HEK293 (cell line): Measurements from ENCODE around the gene TP53I11.
A peak's percentile ranks its signal among the peaks of the same experiment; 100 is the strongest.

ENCODE experiments used
- CTCF ChIA-PET: fragments of 350-600 bp; formaldehyde crosslinking; extraction: SDS; loops from one replicate; lab custom pipeline; 2021; ENCODE audit warnings: antibody characterized with exemption; lab: Yijun Ruan, JAX
- POLR2A ChIA-PET: fragments of 300-600 bp; formaldehyde crosslinking; extraction: SDS; loops from one replicate; lab custom pipeline; 2020; ENCODE audit warnings: antibody characterized with exemption, inconsistent platforms; lab: Yijun Ruan, JAX
- H3K27ac ChIP-seq: fragments of 200-500 bp; sonication (Bioruptor generic); 2 replicates; pipeline ENCODE4 v1.5.1; 2014; ENCODE audit warnings: low read depth, low read length, control low read depth, inconsistent platforms; ENCODE audit errors: extremely low read depth
- H3K36me3 ChIP-seq, 2 experiments: fragments of 200-500 bp in 1 of 2; sonication (Bioruptor generic) in 1 of 2; 1 replicate in 1 of 2; 2 replicates in 1 of 2; pipeline ENCODE4 v1.5.1; 2014 to 2017; ENCODE audit warnings: inconsistent platforms in 2 of 2, low read length in 2 of 2; ENCODE audit not compliant: control insufficient read depth in 2 of 2, insufficient read depth in 1 of 2
- H3K4me1 ChIP-seq: fragments of 200-500 bp; sonication (Bioruptor generic); 2 replicates; pipeline ENCODE4 v1.5.1; 2014; ENCODE audit warnings: mild to moderate bottlenecking, low read length, inconsistent platforms; ENCODE audit not compliant: control insufficient read depth, insufficient read depth
- H3K4me3 ChIP-seq: 2 replicates; pipeline ENCODE4 v1.5.1; 2011; ENCODE audit warnings: low read depth, mild to moderate bottlenecking, control low read depth, low read length, moderate library complexity
- H3K9me3 ChIP-seq: fragments of 200-500 bp; sonication (Bioruptor generic); 2 replicates; pipeline ENCODE4 v1.5.1; 2014; ENCODE audit warnings: low read depth, low read length, inconsistent platforms; ENCODE audit not compliant: control insufficient read depth, insufficient read depth
- GLIS1 ChIP-seq: fragments of 450-650 bp; formaldehyde crosslinking; IDR thresholded peaks from 2 replicates; pipeline ENCODE4 v1.5.1; 2016; ENCODE audit warnings: missing biosample characterization, missing genetic modification characterization
- GLIS2 ChIP-seq: fragments of 450-650 bp; formaldehyde crosslinking; IDR thresholded peaks from 2 replicates; pipeline ENCODE4 v1.5.1; 2016; ENCODE audit warnings: missing biosample characterization, missing genetic modification characterization
- SCRT1 ChIP-seq: fragments of 450-650 bp; formaldehyde crosslinking; IDR thresholded peaks from 2 replicates; pipeline ENCODE4 v1.5.1; 2016; ENCODE audit warnings: missing biosample characterization, missing genetic modification characterization, borderline replicate concordance
- SCRT2 ChIP-seq: fragments of 450-650 bp; formaldehyde crosslinking; IDR thresholded peaks from 2 replicates; pipeline ENCODE4 v1.5.1; 2016; ENCODE audit warnings: missing biosample characterization, missing genetic modification characterization
- SP7 ChIP-seq: fragments of 450-650 bp; formaldehyde crosslinking; IDR thresholded peaks from 2 replicates; pipeline ENCODE4 v1.5.1; 2016; ENCODE audit warnings: missing biosample characterization, missing genetic modification characterization
- ZBTB21 ChIP-seq: fragments of 450-650 bp; formaldehyde crosslinking; IDR thresholded peaks from 2 replicates; pipeline ENCODE4 v1.5.1; 2017; ENCODE audit warnings: missing biosample characterization, missing genetic modification characterization
- ZFP69B ChIP-seq: fragments of 450-650 bp; formaldehyde crosslinking; IDR thresholded peaks from 2 replicates; pipeline ENCODE4 v1.5.1; 2016; ENCODE audit warnings: missing biosample characterization, missing genetic modification characterization
- ZNF202 ChIP-seq: fragments of 450-650 bp; formaldehyde crosslinking; IDR thresholded peaks from 2 replicates; pipeline ENCODE4 v1.5.1; 2016; ENCODE audit warnings: missing biosample characterization, missing genetic modification characterization, borderline replicate concordance
- ZNF24 ChIP-seq: fragments of 450-650 bp; formaldehyde crosslinking; IDR thresholded peaks from 2 replicates; pipeline ENCODE4 v1.5.1; 2016; ENCODE audit warnings: missing biosample characterization, missing genetic modification characterization
- ZNF292 ChIP-seq: fragments of 450-650 bp; formaldehyde crosslinking; IDR thresholded peaks from 2 replicates; pipeline ENCODE4 v1.5.1; 2016; ENCODE audit warnings: low read depth, missing biosample characterization, missing genetic modification characterization, borderline replicate concordance
- ZNF311 ChIP-seq: fragments of 450-650 bp; formaldehyde crosslinking; IDR thresholded peaks from 2 replicates; pipeline ENCODE4 v1.5.1; 2017; ENCODE audit warnings: missing biosample characterization, missing genetic modification characterization, borderline replicate concordance
- ZNF354C ChIP-seq: fragments of 450-650 bp; formaldehyde crosslinking; IDR thresholded peaks from 2 replicates; pipeline ENCODE4 v1.5.1; 2016; ENCODE audit warnings: missing biosample characterization, missing genetic modification characterization, low read depth, borderline replicate concordance
- ZNF514 ChIP-seq: fragments of 450-650 bp; formaldehyde crosslinking; IDR thresholded peaks from 2 replicates; pipeline ENCODE4 v1.5.1; 2016; ENCODE audit warnings: missing biosample characterization, missing genetic modification characterization
- TF ChIP-seq, protein P1 (sequence below): fragments of 450-650 bp; formaldehyde crosslinking; IDR thresholded peaks from 2 replicates; pipeline ENCODE4 v1.5.1; 2016; ENCODE audit warnings: missing biosample characterization, missing genetic modification characterization, low read depth
- TF ChIP-seq, protein P2 (sequence below): fragments of 450-650 bp; formaldehyde crosslinking; conservative IDR thresholded peaks from 2 replicates; pipeline ENCODE4 v1.5.1; 2016; ENCODE audit warnings: low read depth, missing biosample characterization, missing genetic modification characterization

TP53I11 gene

GRCh38 chr11:44886790-44887140 is 63.9 kb downstream of the TP53I11 start:
- POLR2A ChIA-PET = no interaction called here
- Histone ChIP-seq H3K36me3 (no peaks in the 10 kb centered on the region), H3K4me1 (no peaks in the 10 kb centered on the region), H3K27ac (no peak overlapping the region), H3K4me3 (no peak overlapping the region), H3K9me3 (no peaks in the 10 kb centered on the region)
- no peak for TF ChIP-seq ZBTB21 (tag by site-specific recombination)
- no peak for TF ChIP-seq ZNF202 (tag by site-specific recombination)
- no peak for TF ChIP-seq ZNF311 (tag by site-specific recombination)
- TF ChIP-seq ZNF514 (tag by site-specific recombination) = no peak
- no peak for TF ChIP-seq ZNF292 (tag by site-specific recombination)
- TF ChIP-seq, protein P1, sequence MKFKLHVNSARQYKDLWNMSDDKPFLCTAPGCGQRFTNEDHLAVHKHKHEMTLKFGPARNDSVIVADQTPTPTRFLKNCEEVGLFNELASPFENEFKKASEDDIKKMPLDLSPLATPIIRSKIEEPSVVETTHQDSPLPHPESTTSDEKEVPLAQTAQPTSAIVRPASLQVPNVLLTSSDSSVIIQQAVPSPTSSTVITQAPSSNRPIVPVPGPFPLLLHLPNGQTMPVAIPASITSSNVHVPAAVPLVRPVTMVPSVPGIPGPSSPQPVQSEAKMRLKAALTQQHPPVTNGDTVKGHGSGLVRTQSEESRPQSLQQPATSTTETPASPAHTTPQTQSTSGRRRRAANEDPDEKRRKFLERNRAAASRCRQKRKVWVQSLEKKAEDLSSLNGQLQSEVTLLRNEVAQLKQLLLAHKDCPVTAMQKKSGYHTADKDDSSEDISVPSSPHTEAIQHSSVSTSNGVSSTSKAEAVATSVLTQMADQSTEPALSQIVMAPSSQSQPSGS = no peak
- no peak for TF ChIP-seq ZNF354C (tag by site-specific recombination)
- no peak for TF ChIP-seq GLIS2 (tag by site-specific recombination)
- no peak for TF ChIP-seq SP7
- CTCF ChIA-PET = interaction anchor here (0.7 to 1.5 kb wide), 5 partner anchors 8 to 270 kb away, joined by 3 to 6 read pairs (median 3); no protein-coding TSS in a partner anchor

DNA sequence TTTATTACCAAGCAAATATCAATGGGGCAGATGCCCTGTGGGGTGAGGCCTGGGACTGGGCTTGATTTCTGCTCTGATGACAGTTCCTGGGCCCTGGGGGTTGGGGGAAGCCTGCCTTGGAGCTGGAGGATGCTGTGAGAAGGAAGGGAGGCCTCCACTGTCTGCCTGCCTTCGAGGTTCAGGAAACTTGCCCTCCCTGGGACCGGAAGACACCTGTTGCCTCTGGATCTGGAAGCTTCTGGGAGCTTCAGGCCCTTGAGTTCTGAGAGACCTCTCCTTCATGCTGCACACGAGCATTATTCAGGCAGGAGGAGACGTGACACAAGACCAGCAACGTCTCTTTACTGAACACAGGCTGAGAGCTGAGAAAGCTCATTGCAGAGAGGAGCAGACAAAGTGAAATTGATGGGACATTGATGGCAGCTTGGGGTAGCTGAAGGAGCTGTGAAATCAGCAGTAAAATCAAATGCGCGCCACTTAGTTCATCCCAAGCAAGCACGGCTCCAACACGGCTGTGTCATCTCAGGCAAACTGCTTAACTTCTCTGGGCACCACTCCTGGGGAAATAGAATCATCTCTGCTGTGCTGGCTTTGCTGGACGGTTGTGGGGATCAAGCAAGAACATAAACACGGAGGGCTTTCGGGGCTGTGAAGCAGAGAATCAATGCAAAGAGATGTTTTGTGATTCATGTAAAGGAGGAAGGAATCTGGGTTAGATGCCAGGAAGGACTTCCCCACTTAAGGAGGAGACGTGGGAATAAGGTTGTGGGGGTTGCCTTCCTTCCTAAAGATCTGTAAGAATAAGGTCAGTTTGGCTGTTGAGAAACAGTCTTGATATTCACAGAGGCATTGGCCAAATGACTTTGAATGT is 64.5 kb downstream of the TP53I11 start:
- Histone ChIP-seq H3K4me1 (no peaks in the 10 kb centered on the region), H3K9me3 (no peaks in the 10 kb centered on the region), H3K36me3 (no peaks in the 10 kb centered on the region), H3K4me3 (no peak overlapping the region), H3K27ac (no peak overlapping the region)
- no peak for TF ChIP-seq ZNF24 (tag by site-specific recombination)
- TF ChIP-seq GLIS1 (tag by site-specific recombination) = no peak
- TF ChIP-seq ZFP69B = no peak
- TF ChIP-seq SCRT1 (tag by site-specific recombination) = 0 out of 2 replicates have a peak, but pooled peaks have one; percentile 24
- TF ChIP-seq, protein P2, sequence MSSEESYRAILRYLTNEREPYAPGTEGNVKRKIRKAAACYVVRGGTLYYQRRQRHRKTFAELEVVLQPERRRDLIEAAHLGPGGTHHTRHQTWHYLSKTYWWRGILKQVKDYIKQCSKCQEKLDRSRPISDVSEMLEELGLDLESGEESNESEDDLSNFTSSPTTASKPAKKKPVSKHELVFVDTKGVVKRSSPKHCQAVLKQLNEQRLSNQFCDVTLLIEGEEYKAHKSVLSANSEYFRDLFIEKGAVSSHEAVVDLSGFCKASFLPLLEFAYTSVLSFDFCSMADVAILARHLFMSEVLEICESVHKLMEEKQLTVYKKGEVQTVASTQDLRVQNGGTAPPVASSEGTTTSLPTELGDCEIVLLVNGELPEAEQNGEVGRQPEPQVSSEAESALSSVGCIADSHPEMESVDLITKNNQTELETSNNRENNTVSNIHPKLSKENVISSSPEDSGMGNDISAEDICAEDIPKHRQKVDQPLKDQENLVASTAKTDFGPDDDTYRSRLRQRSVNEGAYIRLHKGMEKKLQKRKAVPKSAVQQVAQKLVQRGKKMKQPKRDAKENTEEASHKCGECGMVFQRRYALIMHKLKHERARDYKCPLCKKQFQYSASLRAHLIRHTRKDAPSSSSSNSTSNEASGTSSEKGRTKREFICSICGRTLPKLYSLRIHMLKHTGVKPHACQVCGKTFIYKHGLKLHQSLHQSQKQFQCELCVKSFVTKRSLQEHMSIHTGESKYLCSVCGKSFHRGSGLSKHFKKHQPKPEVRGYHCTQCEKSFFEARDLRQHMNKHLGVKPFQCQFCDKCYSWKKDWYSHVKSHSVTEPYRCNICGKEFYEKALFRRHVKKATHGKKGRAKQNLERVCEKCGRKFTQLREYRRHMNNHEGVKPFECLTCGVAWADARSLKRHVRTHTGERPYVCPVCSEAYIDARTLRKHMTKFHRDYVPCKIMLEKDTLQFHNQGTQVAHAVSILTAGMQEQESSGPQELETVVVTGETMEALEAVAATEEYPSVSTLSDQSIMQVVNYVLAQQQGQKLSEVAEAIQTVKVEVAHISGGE (tag by site-specific recombination) = no peak
- TF ChIP-seq SCRT2 (tag by site-specific recombination) = peak; percentile 85
- ChIA-PET POLR2A (interaction anchor here (1.8 kb wide), 1 partner anchor 24 kb away, joined by 5 read pairs; no protein-coding TSS in a partner anchor), CTCF (interaction anchor here (0.6 to 1.5 kb wide), 6 partner anchors 9 to 265 kb away, joined by 3 to 6 read pairs (median 3); no protein-coding TSS in a partner anchor)
